ENCODE measurements around the gene FGF14.

The FGF14 gene

DNA sequence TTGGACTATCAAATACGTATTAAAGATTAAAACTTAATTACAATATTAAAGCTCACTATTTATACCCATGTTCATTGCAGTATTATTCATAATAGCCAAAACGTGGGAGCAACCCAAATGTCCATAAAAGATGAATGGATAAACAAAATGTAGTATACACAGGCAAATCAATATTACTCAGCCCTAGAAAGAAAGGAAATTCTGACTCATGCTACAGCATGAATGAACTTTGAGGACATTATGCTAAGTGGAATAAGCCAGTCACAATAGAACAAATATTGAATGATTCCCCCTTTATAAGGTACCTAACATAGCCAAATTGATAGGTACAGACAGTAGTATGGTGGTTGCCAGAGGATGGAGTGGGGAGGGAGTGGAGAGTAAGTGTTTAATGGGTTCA lies 457.3 kb downstream of the FGF14 start:
- H3K4me3 ChIP-seq (ENCODE audit: low read depth, low read length): no peak overlapping the region

DNA sequence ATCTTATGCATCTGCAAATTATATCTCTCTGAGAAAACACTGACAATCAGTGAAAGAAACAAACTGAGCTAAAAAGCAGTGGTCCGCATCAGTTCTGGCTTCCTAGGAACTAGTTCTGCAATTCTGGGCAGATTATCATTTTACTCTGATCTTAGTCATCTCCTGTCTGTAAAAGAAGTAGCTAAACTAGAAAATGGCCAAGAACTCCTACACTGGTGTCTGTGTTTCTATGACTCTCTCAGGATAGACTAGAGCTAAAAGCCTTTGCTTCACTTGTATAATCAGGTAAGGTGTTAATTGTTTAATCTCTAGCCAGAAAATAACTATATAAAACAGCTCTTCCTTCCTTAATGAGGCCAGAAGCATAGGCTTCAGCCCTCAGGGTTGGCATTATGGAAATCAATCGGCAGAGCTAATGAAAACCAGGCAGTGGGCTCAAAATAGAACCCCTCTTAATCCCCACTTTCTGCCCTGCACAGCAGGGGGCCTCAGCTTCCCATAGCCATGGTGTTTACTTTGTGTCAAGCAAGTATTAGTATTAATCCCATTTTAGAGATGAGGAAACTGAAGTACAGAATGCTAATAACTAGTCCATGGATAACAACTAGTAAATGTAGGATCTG lies 459.2 kb downstream of the FGF14 start:
- no peak overlapping the region for H3K4me3 ChIP-seq (ENCODE audit: low read depth, low read length)

DNA sequence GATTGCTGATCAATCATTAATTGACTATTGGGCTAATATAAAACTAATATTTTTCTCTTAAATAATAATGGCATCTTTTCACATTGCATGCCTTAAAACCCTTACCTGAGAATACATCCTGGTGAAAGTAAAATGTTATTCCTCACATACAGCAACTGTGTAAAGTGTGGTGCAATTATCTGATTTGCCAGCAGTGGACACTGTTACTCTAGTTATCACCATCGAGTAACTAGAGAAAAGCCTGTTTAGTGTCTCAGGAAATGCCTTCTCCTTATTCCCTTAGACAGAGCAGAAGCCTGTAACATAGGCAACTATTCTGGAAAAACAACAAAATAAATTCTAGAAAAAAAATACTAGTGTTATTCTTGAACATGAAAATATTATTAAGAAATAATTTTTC lies 459.8 kb downstream of the FGF14 start:
- H3K4me3 ChIP-seq (ENCODE audit: low read depth, low read length): no peak overlapping the region

DNA sequence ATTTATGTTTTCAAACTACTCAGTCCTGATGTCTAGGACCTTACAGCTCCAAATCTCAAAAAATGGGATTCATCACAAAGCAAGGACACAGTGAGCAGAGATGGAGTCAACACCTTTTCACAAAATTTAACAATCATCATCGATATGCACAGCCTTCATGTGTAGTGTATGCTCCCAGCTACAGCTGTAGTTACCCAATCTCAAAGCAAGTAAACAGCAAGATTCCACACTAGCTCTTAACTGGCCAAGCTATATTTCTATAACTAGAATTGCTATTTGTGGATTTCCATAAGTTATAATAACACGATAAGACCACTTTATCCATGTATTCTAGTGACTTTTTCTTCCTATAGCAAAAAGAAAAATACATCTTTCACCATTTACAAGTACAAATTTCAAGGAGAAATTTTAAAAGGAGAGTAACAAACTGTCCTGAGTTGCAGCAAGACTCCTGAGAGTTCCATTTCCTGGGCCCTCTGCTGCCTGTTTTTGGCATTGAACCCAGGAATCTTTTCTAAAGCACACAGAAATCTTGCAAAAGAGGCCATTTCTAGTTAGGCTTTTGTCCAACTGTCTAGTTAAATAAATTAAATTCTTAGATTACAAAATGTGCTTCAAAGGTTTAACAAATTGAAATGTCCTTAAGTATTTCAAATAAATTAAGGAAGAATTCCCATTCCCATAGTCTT lies 460.6 kb downstream of the FGF14 start:
- H3K4me3 ChIP-seq (ENCODE audit: low read depth, low read length): no peak overlapping the region

DNA sequence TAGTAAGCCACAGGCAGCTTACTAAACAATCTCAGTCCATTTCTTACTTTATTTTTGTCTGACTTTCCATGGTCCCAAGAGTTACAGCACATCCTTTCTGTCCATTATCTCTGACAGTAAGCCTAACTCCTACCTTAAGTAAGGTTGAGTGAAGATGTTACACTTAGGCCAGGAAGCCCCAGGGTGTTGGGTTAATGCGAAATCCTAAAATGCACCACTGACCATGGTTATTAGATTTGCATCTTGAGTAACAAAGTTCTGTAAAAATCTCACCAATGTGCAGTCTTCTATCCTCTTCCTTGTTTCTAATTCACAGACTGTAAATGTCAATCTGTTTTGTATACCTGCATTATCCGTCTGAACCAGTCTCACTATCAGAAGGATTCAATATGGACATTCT lies 462.5 kb downstream of the FGF14 start:
- H3K4me3 ChIP-seq (ENCODE audit: low read depth, low read length): no peak overlapping the region

DNA sequence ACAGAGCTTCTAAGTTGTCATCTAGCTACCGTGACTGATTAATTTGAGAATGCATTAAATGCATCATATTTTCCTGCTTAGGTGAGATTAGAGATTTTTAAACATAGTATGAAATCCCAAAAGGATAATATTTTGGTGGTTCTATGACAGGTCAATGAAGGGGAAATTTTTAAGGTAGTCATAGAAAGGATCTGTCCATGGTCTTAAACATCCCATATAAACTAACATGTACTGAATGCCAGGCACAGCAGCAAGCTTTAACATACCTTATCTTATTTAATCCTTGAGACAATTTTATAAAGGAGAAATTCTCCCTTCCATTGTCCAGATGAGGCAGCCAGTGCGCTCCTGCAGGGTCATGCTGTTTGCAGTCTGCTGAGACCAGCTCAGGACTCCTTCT lies 466.0 kb downstream of the FGF14 start:
- H3K4me3 ChIP-seq (ENCODE audit: low read depth, low read length): no peak overlapping the region

DNA sequence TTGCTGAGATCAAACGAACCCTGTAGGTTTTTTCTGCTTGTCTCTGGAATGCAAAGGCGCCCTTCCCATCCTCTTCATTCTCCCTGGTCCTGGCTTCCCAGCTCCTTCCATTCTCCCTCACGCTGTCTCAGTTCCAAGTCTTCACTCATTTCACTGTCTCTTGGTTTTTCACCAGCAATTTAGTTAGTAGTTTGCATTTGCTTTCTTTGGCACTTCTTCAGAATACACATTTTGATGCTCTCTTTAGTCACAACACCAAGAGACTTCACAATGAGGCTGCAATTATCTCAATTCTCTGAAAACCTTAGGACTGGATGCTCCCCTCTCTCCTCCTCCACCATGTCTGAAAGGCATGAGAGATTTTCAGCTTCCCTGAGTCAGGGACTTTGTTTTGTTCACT lies 470.7 kb downstream of the FGF14 start:
- H3K4me3 ChIP-seq (ENCODE audit: low read depth, low read length): no peak overlapping the region

DNA sequence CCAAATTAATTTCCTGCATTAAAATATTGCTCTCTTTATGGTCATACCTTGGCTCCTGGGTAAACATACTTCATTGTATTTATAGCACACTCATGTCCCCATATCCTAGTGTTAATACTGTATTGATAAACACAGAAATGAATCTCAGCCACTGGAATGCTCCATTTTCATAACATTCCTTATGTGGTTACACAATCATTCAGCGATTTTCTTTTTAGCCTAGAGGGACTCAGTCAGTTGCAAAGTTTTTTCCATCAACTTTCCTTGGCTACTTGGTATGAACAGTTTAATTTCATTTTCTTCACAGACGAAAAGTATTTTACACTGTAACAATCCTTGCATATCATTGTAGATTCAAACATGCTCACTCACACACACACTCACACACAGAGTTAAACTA lies 471.5 kb downstream of the FGF14 start:
- H3K4me3 ChIP-seq (ENCODE audit: low read depth, low read length): no peak overlapping the region

DNA sequence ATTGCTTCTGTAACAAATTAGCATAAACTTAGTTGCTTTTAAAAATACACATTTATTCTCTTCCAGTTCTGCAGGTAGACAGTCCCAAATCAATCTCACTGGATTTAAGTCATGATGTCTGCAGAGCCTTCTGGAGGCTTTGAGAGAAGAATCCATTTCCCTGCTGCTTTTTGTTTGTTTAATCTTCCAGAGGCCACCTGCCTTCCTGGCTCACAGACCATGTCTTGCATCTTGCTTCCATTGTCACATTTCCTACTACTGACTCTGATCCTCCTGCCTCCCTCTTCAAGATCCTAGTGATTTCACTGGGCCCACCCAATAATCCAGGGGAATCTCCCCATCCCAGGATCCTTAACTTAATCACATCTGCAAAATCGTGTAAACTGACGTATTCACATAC lies 476.1 kb downstream of the FGF14 start:
- H3K4me3 ChIP-seq (ENCODE audit: low read depth, low read length): no peak overlapping the region

DNA sequence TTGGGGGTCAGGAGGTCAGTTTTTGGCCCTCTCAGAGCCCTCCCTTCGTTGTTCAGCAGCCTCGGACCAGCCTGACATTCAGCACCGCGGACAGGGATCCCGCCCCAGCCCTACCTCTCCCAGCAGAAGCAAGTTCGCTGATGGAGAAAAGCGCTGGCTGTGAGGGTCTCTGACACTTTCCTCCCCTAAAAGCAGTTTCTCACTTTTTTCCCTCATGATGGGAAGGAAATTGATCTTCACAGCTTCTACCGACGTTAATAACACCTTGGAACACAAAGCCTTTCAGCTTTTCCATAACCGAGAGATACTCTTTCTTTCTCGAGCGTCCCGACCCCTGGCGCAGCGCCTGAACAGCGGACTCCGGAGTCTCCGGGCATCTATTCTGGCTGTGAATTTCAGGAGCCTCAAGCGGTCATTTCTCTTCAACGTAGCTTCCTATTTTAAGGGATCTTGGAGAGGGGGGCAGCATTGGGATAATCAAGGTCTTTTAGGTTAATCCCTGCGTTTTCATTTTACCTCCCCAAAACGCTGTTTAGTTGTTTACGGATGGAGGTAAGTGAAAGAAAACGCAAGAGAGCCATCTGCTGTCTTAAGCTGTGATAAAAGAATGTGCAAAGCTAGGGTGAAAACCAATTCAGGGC lies 482.2 kb downstream of the FGF14 start:
- peak overlapping the region; percentile 43 for H3K4me3 ChIP-seq (ENCODE audit: low read depth, low read length)

DNA sequence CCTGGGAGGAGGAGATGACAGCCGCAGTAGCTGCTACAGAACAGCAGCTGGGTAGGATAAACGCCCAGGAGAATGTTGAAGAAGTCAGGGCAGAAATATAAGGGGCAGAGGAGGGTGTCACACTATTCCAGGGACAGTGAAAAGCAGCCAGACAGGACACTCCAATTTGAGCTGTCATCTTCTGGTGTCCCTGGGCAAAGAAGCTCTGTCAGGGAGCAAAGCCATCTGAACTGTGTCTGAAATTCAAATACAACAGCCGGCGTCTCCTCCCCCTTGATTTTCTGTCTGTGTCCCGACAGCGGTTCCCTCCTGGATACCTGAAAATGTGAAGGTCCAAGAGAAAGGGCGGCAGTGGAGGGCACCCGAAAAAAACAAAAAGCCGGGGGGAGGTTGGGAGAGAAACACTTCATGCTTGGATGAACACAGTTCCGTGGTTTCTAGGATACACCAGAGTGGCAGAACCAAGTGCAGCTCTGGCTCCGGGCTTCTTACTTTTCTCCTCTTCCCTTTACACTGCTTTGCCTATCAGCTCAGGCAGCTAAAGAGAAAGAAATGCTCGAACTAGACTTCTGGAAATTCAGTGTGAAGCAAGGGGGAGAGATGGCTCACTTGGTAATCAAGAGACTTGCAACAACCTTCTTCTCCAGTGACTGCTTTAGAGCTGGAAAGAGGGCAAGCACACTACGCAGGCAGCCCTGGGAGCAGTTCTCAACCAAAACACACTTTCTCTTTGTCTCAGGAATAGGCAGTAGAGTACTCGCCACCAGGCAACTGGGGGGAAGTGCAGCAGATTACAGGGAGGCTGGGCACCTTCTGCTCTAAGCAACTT lies 483.8 kb downstream of the FGF14 start:
- H3K4me3 ChIP-seq (ENCODE audit: low read depth, low read length): no peak overlapping the region

DNA sequence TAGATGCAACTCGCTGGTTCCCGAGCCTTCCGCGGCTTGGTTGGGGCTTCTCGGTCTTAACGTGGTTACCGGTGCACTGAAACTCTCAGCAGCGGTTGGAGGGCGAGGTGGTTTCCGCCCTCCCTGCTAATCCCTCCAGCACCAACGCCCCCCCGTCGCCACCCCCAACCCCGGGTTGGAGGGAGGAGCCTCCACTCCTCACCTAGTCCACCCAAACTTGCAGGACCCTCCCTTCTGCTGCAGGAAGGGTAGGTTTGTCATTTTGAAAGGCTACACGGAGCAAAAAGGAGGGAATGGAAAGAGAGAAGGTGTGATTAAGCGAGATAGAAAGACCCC lies 484.4 kb downstream of the FGF14 start:
- no peak overlapping the region for H3K4me3 ChIP-seq (ENCODE audit: low read depth, low read length)

DNA sequence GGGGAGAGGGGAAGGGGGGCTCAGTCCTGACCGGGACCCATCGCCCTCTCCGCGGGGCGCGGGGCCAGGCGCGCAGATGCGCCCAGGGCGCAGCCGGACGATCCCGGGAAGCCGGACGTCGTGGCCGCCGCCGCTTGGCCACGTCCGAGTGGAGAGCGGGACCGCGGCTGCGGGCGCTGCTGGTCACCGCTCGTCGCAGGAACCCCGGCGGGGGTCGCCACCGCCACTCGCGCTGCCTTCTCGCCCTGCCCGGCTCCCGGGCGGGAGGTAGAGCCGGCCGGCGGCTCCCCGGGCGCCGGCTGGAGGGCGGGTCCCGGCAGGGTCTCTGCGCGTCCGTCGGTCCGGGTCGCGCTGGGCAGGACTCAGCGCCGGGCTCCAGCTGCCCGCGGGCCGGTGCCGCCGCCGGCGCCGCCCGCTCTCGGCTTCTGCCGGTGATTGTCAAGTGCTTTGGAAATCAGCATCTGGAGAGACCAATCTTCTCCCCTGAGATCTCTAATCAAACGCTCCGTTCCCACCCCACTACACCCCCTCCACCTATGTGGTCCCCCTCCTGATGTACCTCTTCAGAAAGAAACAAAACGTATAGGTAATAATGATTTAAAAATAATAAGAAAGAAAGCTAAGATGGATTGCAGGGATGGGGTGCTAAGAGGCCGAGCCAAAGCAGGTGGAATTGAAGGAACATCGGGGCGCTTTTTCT lies 484.9 kb downstream of the FGF14 start:
- peak overlapping the region; percentile 52 for H3K4me3 ChIP-seq (ENCODE audit: low read depth, low read length)

DNA sequence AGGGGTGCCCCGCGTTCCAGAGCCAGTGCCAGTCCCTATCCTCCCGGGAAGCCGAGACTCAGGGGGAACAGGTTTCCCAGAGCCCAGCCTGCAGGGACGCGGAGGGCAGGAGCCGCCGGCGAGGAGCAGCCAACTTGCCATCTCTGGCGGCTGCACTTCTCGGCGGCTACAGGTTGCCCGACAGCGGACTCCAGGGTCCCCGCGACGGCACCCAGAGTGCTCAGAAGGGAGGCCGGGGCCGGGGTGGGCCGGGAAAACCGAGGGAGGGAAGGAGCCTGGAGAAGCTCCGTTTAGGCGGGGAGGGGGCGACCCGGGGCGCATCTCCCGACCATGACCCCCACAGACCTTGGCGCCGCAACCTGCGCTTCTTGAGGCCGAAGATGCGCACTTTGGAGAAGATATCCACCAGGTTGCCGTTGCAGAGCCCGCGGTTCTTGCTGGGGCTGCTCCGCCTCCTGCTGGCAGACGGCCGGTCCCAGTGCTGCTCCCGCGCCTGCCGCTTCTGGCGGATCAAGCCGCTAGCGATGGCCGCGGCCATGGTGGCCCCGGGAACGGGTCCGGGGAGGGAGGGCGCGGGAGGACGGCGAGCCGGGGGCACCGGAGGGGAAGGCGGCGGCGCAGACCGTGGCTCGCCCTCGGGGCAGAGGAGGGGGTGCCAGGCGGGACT lies 485.6 kb downstream of the FGF14 start:
- peak overlapping the region; percentile 52 for H3K4me3 ChIP-seq (ENCODE audit: low read depth, low read length)

DNA sequence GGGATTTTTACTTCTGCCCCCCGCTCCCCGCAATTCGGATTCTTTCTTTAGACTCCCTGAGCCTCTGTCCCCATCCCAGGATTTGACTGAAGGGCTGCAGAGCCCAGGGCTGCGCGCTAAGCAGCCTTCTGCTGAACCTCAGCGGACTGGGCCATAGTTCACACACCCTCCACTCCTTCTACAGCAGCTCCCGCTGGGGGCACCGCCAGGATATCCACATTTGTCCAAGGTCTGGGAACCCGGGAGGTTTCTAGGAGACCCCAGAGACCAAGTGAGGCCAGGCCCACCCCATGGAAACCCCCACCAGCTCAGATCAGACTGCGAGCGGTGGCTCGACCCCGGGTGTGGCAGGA lies 486.1 kb downstream of the FGF14 start:
- peak overlapping the region; percentile 52 for H3K4me3 ChIP-seq (ENCODE audit: low read depth, low read length)

DNA sequence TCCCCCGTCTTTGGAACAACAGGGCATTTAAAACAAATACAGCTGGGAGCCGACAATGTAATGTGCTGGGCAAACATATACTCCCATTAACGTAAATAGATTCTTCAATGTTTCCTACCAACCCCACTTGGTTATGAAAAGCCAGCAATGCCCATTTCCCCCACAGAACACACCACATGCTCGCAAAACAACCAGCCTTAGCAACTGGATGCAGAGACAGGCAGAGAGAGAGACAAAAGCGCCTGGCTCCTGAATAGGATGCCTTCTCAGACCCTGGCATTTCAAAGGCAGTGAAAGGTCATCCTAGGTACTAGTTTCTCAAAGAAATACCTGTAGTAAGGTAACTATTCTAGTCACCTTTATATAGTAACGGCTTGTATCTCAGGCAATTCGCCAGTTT lies 486.5 kb downstream of the FGF14 start:
- peak overlapping the region; percentile 8 for H3K4me3 ChIP-seq (ENCODE audit: low read depth, low read length)

DNA sequence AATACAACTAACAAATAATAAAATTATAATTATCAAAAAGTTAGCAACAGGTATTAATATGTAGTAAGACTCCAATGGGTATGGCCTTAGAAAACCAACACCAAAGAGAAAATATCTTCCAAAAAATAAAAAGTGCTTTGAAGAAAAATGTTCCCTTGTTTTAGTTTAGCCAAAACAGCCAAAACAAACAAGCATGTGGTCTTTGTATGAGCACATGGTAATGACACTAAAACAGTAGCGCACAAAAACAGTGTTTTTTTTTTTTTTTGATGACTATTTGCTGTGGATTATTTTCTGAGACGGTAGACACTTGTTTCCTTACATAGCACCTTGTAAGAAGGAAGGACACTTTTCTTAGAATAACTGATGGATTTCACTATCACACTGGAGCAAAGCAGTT lies 490.1 kb downstream of the FGF14 start:
- no peak overlapping the region for H3K4me3 ChIP-seq (ENCODE audit: low read depth, low read length)

DNA sequence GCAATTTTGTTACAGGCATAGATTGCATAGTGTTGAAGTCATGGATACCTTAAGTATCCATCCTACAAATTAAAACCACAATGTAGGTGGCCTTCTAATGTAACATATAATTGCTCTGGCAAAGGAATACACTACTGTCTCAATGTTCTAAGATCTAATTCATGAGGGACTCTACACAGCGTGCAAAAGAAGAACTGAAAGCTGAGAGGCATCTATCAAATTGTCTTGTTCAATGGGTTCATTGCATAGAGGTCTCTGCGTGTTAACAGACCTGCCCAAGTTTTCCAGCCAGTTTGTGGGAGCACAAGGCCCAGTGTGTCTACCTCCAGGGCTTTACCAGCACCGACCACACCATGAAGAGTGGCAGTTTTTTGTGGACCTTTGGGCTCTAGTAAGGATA lies 498.0 kb downstream of the FGF14 start:
- no peak overlapping the region for H3K4me3 ChIP-seq (ENCODE audit: low read depth, low read length)

DNA sequence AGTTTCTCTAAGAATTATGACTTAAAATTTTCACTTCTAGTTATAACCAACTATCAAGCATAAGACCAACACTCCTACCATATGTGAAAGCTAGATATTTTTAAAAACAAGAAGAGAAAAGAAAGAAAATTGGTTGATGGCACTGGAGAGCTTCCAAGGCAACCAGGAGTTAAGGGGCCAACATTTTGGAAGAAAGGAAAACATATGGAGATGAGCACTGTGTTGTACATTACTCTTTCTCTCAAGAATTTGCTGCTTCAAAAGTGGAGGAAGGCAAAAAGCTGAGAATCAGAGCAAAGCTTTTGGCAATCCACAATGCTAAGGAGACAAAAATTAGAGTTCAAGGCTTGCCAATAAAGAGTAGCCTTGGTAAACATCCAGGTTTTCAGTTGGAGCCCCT lies 503.2 kb downstream of the FGF14 start:
- H3K4me3 ChIP-seq (ENCODE audit: low read depth, low read length): no peak overlapping the region

DNA sequence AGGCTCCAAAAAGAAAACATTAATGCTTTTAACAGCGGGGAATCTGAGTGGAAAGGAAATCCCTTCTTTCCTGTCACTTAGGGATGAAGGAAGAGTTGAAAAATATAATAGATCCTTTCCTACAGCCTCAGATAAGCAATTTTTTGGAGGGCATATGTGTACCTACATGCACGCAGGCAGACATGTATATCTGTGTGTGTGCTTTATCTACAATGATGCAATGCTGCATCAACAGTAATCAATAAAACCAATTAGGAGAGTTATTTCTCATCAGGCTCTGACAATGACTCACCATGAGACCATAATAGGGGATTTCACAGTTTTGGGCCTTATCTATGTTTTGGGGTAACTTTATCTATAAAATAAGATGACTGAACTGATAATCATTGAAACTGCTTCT lies 505.3 kb downstream of the FGF14 start:
- no peak overlapping the region for H3K4me3 ChIP-seq (ENCODE audit: low read depth, low read length)

DNA sequence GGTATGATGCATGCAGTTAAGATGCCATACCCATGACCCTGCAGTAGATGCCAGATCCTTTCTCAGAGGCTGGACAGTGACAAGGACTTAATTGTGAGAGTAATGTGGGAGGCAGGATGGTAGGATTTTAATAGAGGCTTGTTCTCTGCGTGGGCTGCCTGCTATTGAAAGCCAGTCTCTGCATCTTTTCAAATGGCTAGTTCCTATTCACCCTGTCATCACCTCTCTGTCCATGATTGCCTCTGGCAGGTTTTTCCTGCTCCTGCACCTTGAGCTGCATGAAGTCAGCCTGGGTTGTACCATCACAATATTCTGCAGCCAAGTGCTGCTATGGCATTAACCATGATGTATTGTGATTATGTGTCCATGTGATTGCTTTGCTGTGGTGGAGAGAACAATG lies 508.8 kb downstream of the FGF14 start:
- H3K4me3 ChIP-seq (ENCODE audit: low read depth, low read length): no peak overlapping the region
